OCI-LY3 (cell line): ENCODE measurements around the gene FGF22.
"Not testable (repeated sequence)": the region's sequence is repeated elsewhere in the genome, so short reads cannot be mapped to it uniquely, and the experiment has no call there.

ENCODE experiments used
- H2AFZ ChIP-seq: fragments of 200-600, 300-600 bp; shearing (Covaris generic); 2 replicates; pipeline ENCODE4 v1.6.0; 2014; ENCODE audit warnings: antibody characterized with exemption, low read depth, low read length
- H3K27ac ChIP-seq: fragments of 200-600, 300-600 bp; sonication (generic); 2 replicates; pipeline ENCODE4 v1.5.1; 2014; ENCODE audit warnings: mild to moderate bottlenecking, low read length, moderate library complexity, mixed read lengths
- H3K27me3 ChIP-seq: fragments of 200-600, 300-600 bp; sonication (generic); 2 replicates; pipeline ENCODE4 v1.6.1; 2014; ENCODE audit warnings: low read depth, low read length, mixed read lengths
- H3K36me3 ChIP-seq: fragments of 200-600, 300-600 bp; sonication (generic); replicated peaks from 2 replicates; pipeline ENCODE3; 2014; ENCODE audit warnings: low read depth, low read length, mixed read lengths
- H3K4me1 ChIP-seq: fragments of 300-600, 200-600 bp; sonication (generic); 2 replicates; pipeline ENCODE4 v1.6.1; 2014; ENCODE audit warnings: low read length, mixed read lengths
- H3K4me2 ChIP-seq: fragments of 200-600, 300-600 bp; sonication (generic); 2 replicates; pipeline ENCODE4 v1.6.1; 2014; ENCODE audit warnings: low read length, mixed read lengths
- H3K4me3 ChIP-seq: fragments of 300-600, 200-600 bp; sonication (generic); 2 replicates; pipeline ENCODE4 v1.5.1; 2014; ENCODE audit warnings: antibody characterized with exemption, mild to moderate bottlenecking, low read length, moderate library complexity
- H3K79me2 ChIP-seq: fragments of 300-600, 200-600 bp; shearing (Covaris generic); 2 replicates; pipeline ENCODE4 v1.6.1; 2014; ENCODE audit warnings: mild to moderate bottlenecking, low read length, mixed read lengths
- H3K9ac ChIP-seq: fragments of 300-600, 200-600 bp; shearing (Covaris generic); 2 replicates; pipeline ENCODE4 v1.6.0; 2014; ENCODE audit warnings: mild to moderate bottlenecking, low read length, moderate library complexity
- H3K9me3 ChIP-seq: fragments of 200-600, 300-600 bp; shearing (Covaris generic); 2 replicates; pipeline ENCODE4 v1.6.1; 2014; ENCODE audit warnings: low read length, mixed read lengths; ENCODE audit not compliant: insufficient read depth
- H4K20me1 ChIP-seq: fragments of 200-600, 300-600 bp; sonication (generic); 2 replicates; pipeline ENCODE4 v1.6.1; 2016; ENCODE audit warnings: low read length, mixed read lengths; ENCODE audit not compliant: insufficient read depth
- CTCF ChIP-seq: fragments of 200-600, 300-600 bp; sonication (generic); IDR thresholded peaks from 2 replicates; pipeline ENCODE4 v1.5.1; 2014; ENCODE audit warnings: antibody characterized with exemption, low read length, low read depth
- EZH2phosphoT487 ChIP-seq: fragments of 200-600 bp; shearing (Covaris generic); IDR thresholded peaks from 2 replicates; pipeline ENCODE4 v1.6.1; 2018; ENCODE audit warnings: antibody characterized with exemption, mixed run types, low read depth

Gene FGF22

GRCh38 chr19:624433-625109 lies 15.1 kb upstream of the FGF22 start:
- Histone ChIP-seq H3K36me3 (peaks cover 38% of the 10 kb centered on the region), H3K27ac (no peak overlapping the region), H3K79me2 (peaks cover 21% of the 10 kb centered on the region), H3K9ac (no peak overlapping the region), H4K20me1 (0 out of 2 replicates have a peak, but pooled peaks cover 3% of the 10 kb centered on the region), H3K4me3 (no peak overlapping the region), H2AFZ (no peak overlapping the region), H3K4me1 (no peaks in the 10 kb centered on the region), H3K4me2 (no peak overlapping the region), H3K27me3 (no peaks in the 10 kb centered on the region), H3K9me3 (no peaks in the 10 kb centered on the region)
- TF ChIP-seq EZH2phosphoT487 = no peak
- no peak for TF ChIP-seq CTCF

- Histone ChIP-seq H3K4me3 (no peak overlapping the region), H3K79me2 (peaks cover 25% of the 10 kb centered on the region), H3K9ac (no peak overlapping the region), H3K36me3 (peaks cover 36% of the 10 kb centered on the region), H3K9me3 (no peaks in the 10 kb centered on the region), H2AFZ (no peak overlapping the region), H3K27ac (no peak overlapping the region), H3K27me3 (no peaks in the 10 kb centered on the region), H3K4me2 (no peak overlapping the region), H4K20me1 (0 out of 2 replicates have a peak, but pooled peaks cover 3% of the 10 kb centered on the region), H3K4me1 (no peaks in the 10 kb centered on the region)
- TF ChIP-seq CTCF (no peak), EZH2phosphoT487 (no peak)
These were observed 14.4 kb upstream of the FGF22 start for GRCh38 chr19:625257-625656.

GRCh38 chr19:626566-626965 lies 13.1 kb upstream of the FGF22 start:
- H3K9me3 ChIP-seq, H2AFZ ChIP-seq, H4K20me1 ChIP-seq, H3K27me3 ChIP-seq, H3K9ac ChIP-seq, H3K4me2 ChIP-seq, H3K27ac ChIP-seq, H3K4me1 ChIP-seq, H3K4me3 ChIP-seq: not testable (repeated sequence)
- Histone ChIP-seq H3K36me3 (peaks cover 37% of the 10 kb centered on the region), H3K79me2 (peaks cover 38% of the 10 kb centered on the region)

- TF ChIP-seq EZH2phosphoT487 = no peak
- TF ChIP-seq CTCF = peak; percentile 28
- no peaks in the 10 kb centered on the region for H3K9me3 ChIP-seq
- H3K4me3 ChIP-seq = no peak overlapping the region
- H2AFZ ChIP-seq = no peak overlapping the region
- no peaks in the 10 kb centered on the region for H3K27me3 ChIP-seq
- H3K4me2 ChIP-seq = no peak overlapping the region
- no peak overlapping the region for H3K9ac ChIP-seq
- H3K4me1 ChIP-seq = peaks cover 5% of the 10 kb centered on the region
- peaks cover 54% of the 10 kb centered on the region for H3K79me2 ChIP-seq
- H4K20me1 ChIP-seq = 0 out of 2 replicates have a peak, but pooled peaks cover 3% of the 10 kb centered on the region
- peaks cover 30% of the 10 kb centered on the region for H3K36me3 ChIP-seq
- no peak overlapping the region for H3K27ac ChIP-seq
These were observed 11.5 kb upstream of the FGF22 start for GRCh38 chr19:628168-628567.

GRCh38 chr19:629515-629914 lies 10.2 kb upstream of the FGF22 start:
- peaks cover 11% of the 10 kb centered on the region for H3K4me1 ChIP-seq
- H3K27ac ChIP-seq, H3K4me2 ChIP-seq, H3K9ac ChIP-seq, H3K4me3 ChIP-seq, H4K20me1 ChIP-seq, H2AFZ ChIP-seq, H3K27me3 ChIP-seq, H3K9me3 ChIP-seq: not testable (repeated sequence)
- H3K36me3 ChIP-seq = peaks cover 25% of the 10 kb centered on the region
- peaks cover 59% of the 10 kb centered on the region for H3K79me2 ChIP-seq
